ENCODE measurements around the gene TUFM.

GRCh38 chr16:28883221-28883996, 37.3 kb upstream of the TUFM start:
- TF ChIP-seq CTCF (conservative IDR thresholded peaks at IDR 0.05 in 1 of 2, IDR thresholded peaks at IDR 0.05 in 1 of 2; ENCODE audit: extremely low read depth in 1 of 2, insufficient read depth in 1 of 2, low read depth in 1 of 2, low read length in 2 of 2): no peak
- TF ChIP-seq EZH2 (IDR thresholded peaks at IDR 0.05; ENCODE audit: borderline replicate concordance, low read length): no peak
